ENCODE measurements around the gene PPHLN1. TPM values are rescaled to one million over a fixed set of nuclear protein-coding genes. Genes with fewer than 3 reads are reported as not detected.

Gene PPHLN1
- total RNA-seq, 2 donors from 2014 or later = 66.6 to 77.6 TPM

- H3K27ac Mint-ChIP-seq = no peak overlapping the region
- H3K4me3 ChIP-seq (ENCODE audit: low read length) = no peak overlapping the region
- no peaks in the 10 kb centered on the region for H3K27me3 ChIP-seq (ENCODE audit: control insufficient read depth, insufficient read depth, low read length, poor library complexity, severe bottlenecking)
- H3K36me3 Mint-ChIP-seq (ENCODE audit: low read depth) = no peaks in the 10 kb centered on the region
- no peak for DNase-seq
- no peak overlapping the region for H3K4me3 Mint-ChIP-seq
- peaks cover 5% of the 10 kb centered on the region for H3K4me1 ChIP-seq (ENCODE audit: control insufficient read depth, insufficient read depth, low read length)
- peaks cover 4% of the 10 kb centered on the region for H3K27me3 Mint-ChIP-seq (ENCODE audit: insufficient read depth)
- H3K27ac ChIP-seq (ENCODE audit: low read depth, low read length) = no peak overlapping the region
- no peak for TF ChIP-seq CTCF (conservative IDR thresholded peaks at IDR 0.05)
- H3K4me1 Mint-ChIP-seq = peaks cover 12% of the 10 kb centered on the region
- no peaks in the 10 kb centered on the region for H3K36me3 ChIP-seq (ENCODE audit: control insufficient read depth, insufficient read depth, low read length)
- H3K9me3 ChIP-seq (ENCODE audit: control insufficient read depth, low read length) = no peaks in the 10 kb centered on the region
- H3K9me3 Mint-ChIP-seq = no peaks in the 10 kb centered on the region
- H3K9ac ChIP-seq (ENCODE audit: extremely low read depth, low read length, poor library complexity, severe bottlenecking) = no peak overlapping the region
- WGBS, 2 experiments (ENCODE audit: insufficient coverage in 1 of 2, insufficient read length in 1 of 2) = 83 to 100% methylated on average over 2 of the region's 2 CpGs
Measured at GRCh38 chr12:42284876-42285275, 41.1 kb upstream of the PPHLN1 start.

GRCh38 chr12:42285431-42285830 is 40.5 kb upstream of the PPHLN1 start:
- TF ChIP-seq CTCF (conservative IDR thresholded peaks at IDR 0.05) = no peak
- DNase-seq = no peak
- Histone ChIP-seq H3K9ac (ENCODE audit: extremely low read depth, low read length, poor library complexity, severe bottlenecking) (no peak overlapping the region), H3K27me3 (ENCODE audit: control insufficient read depth, insufficient read depth, low read length, poor library complexity, severe bottlenecking) (no peaks in the 10 kb centered on the region), H3K27ac (ENCODE audit: low read depth, low read length) (no peak overlapping the region), H3K36me3 (ENCODE audit: control insufficient read depth, insufficient read depth, low read length) (no peaks in the 10 kb centered on the region), H3K4me1 (ENCODE audit: control insufficient read depth, insufficient read depth, low read length) (peaks cover 5% of the 10 kb centered on the region), H3K4me3 (ENCODE audit: low read length) (no peak overlapping the region), H3K9me3 (ENCODE audit: control insufficient read depth, low read length) (no peaks in the 10 kb centered on the region)
- Mint-ChIP-seq H3K4me1 (peaks cover 12% of the 10 kb centered on the region), H3K27me3 (ENCODE audit: insufficient read depth) (no peaks in the 10 kb centered on the region), H3K9me3 (no peaks in the 10 kb centered on the region), H3K36me3 (ENCODE audit: low read depth) (no peaks in the 10 kb centered on the region), H3K27ac (no peak overlapping the region), H3K4me3 (no peak overlapping the region)
- WGBS, 2 experiments (ENCODE audit: insufficient coverage in 1 of 2, insufficient read length in 1 of 2) = 100% methylated on average over 1 of the region's 2 CpGs; no CpG with 5 or more reads in 1 of the 2 experiments

- H3K27ac Mint-ChIP-seq = no peak overlapping the region
- H3K27ac ChIP-seq (ENCODE audit: low read depth, low read length) = no peak overlapping the region
- no peak for TF ChIP-seq CTCF (conservative IDR thresholded peaks at IDR 0.05)
- peaks cover 10% of the 10 kb centered on the region for H3K4me1 Mint-ChIP-seq
- H3K4me3 Mint-ChIP-seq = no peak overlapping the region
- H3K4me3 ChIP-seq (ENCODE audit: low read length) = no peak overlapping the region
- H3K27me3 ChIP-seq (ENCODE audit: control insufficient read depth, insufficient read depth, low read length, poor library complexity, severe bottlenecking) = no peaks in the 10 kb centered on the region
- H3K9me3 Mint-ChIP-seq = no peaks in the 10 kb centered on the region
- peaks cover 4% of the 10 kb centered on the region for H3K4me1 ChIP-seq (ENCODE audit: control insufficient read depth, insufficient read depth, low read length)
- H3K27me3 Mint-ChIP-seq (ENCODE audit: insufficient read depth) = no peaks in the 10 kb centered on the region
- H3K9ac ChIP-seq (ENCODE audit: extremely low read depth, low read length, poor library complexity, severe bottlenecking) = no peak overlapping the region
- H3K9me3 ChIP-seq (ENCODE audit: control insufficient read depth, low read length) = no peaks in the 10 kb centered on the region
- DNase-seq = no peak
- H3K36me3 ChIP-seq (ENCODE audit: control insufficient read depth, insufficient read depth, low read length) = no peaks in the 10 kb centered on the region
- H3K36me3 Mint-ChIP-seq (ENCODE audit: low read depth) = no peaks in the 10 kb centered on the region
- 93 to 96% methylated on average over 21 to 26 of the region's 26 CpGs for WGBS, 2 experiments (ENCODE audit: insufficient coverage in 1 of 2, insufficient read length in 1 of 2)
Measured at GRCh38 chr12:42286741-42287140, 39.2 kb upstream of the PPHLN1 start.

Data from endodermal cell (in vitro differentiated cells).